PC-9 (cell line): ENCODE data around the gene EXOC2.

Source experiments
- CTCF ChIP-seq: fragments of 200-600 bp; sonication (generic); conservative IDR thresholded peaks from 2 replicates; pipeline ENCODE4 v1.6.1; 2017; ENCODE audit warnings: mixed run types, antibody characterized with exemption, mild to moderate bottlenecking, moderate library complexity
- EZH2 ChIP-seq: fragments of 200-600 bp; sonication (generic); IDR thresholded peaks from 2 replicates; pipeline ENCODE4 v1.8.0; 2017; ENCODE audit warnings: antibody characterized with exemption, low read depth

DNA sequence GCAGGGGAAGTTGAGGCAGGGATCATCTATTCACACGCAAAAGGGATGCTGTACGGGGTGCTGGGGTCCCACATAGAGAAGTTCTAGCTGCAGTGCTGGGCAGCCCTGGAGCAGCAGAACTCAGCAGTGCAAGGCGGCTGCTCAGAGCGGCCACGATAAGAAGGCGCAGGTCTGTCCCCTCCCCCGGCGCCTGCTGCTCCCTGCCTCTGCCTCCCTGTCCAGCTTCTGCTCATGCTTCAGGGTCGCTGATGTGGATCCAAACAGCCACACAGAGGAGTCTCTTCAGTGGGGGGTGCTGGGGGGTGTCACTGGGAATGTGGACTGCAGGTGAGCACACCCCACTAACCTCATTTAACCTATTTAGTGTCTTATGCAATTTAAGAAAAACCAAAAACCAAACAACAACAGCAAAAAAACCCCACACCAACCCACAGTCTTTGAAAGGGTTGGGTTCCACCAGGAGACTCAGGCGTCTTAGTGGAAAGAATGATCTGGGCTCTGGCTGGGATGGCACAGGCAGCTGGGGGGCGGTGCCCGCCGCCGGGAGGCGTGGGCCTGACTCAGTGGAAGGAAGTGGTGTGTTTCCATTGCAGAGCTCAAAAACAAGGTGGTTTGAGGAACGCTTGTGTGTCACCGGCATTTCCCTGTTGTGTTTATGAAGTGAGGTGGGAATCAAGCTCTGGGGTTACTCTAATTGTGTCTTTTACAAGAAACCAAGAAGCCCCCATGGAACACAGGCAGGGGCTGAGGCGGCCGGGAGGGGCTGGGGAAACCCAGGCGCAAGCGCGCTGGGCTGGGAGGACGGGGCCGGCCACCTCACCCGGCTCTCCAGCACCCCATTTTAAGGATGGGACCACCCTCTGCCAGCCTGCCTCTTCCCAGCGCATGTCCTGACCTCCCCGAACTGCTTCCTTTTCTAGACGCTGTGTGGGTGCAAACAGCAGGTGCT, 246.2 kb downstream of the EXOC2 start:
- TF ChIP-seq CTCF (no peak), EZH2 (no peak)
